GM18526 (cell line): ENCODE results near the gene HSD17B4.

Experiments used
- POLR2A ChIP-seq: IDR thresholded peaks from 3 replicates; pipeline ENCODE4 v1.6.1; 2011; ENCODE audit not compliant: insufficient read length; ENCODE audit errors: extremely low read depth

HSD17B4 gene

GRCh38 chr5:119452373-119453039 is at the start of gene HSD17B4:
Gene HSD17B4, plus strand, starts transcription at chr5:119452497. Its CDS starts 79 bp downstream, at chr5:119452576.
- peak; percentile 60 for TF ChIP-seq POLR2A

- no peak for TF ChIP-seq POLR2A
Observed at GRCh38 chr5:119402555-119402954, 49.7 kb upstream of the HSD17B4 start.

GRCh38 chr5:119404033-119404432 is 48.3 kb upstream of the HSD17B4 start:
- no peak for TF ChIP-seq POLR2A

GRCh38 chr5:119405419-119405818 is 46.9 kb upstream of the HSD17B4 start:
- TF ChIP-seq POLR2A = no peak

- TF ChIP-seq POLR2A = no peak
Observed at GRCh38 chr5:119406551-119407110, 45.7 kb upstream of the HSD17B4 start.

GRCh38 chr5:119409235-119409815 is 43.0 kb upstream of the HSD17B4 start:
- no peak for TF ChIP-seq POLR2A

GRCh38 chr5:119410448-119411159 is 41.7 kb upstream of the HSD17B4 start:
- TF ChIP-seq POLR2A = no peak

- no peak for TF ChIP-seq POLR2A
Observed at GRCh38 chr5:119411361-119412278, 40.7 kb upstream of the HSD17B4 start.

GRCh38 chr5:119412279-119413227 is 39.7 kb upstream of the HSD17B4 start:
- TF ChIP-seq POLR2A = no peak

GRCh38 chr5:119417891-119418605 is 34.2 kb upstream of the HSD17B4 start:
- no peak for TF ChIP-seq POLR2A

GRCh38 chr5:119418606-119419100 is 33.6 kb upstream of the HSD17B4 start:
- no peak for TF ChIP-seq POLR2A

- TF ChIP-seq POLR2A = no peak
Observed at GRCh38 chr5:119420169-119420568, 32.1 kb upstream of the HSD17B4 start.

- TF ChIP-seq POLR2A = no peak
Observed at GRCh38 chr5:119426057-119426456, 26.2 kb upstream of the HSD17B4 start.

- no peak for TF ChIP-seq POLR2A
Observed at GRCh38 chr5:119427060-119427459, 25.2 kb upstream of the HSD17B4 start.
